Astrocyte of the spinal cord (primary cell): ENCODE results near the gene RBM19.

ENCODE experiments used
- DNase-seq: peaks from one replicate; pipeline ENCODE4 v3.0.0; 2011; ENCODE audit warnings: low read depth, low spot score
- H3K4me3 ChIP-seq: 2 replicates; pipeline ENCODE4 v1.5.1; 2011; ENCODE audit warnings: low read depth, mild to moderate bottlenecking, low read length, moderate library complexity
- in situ Hi-C: cut with HindIII; loops from 2 replicates; pipeline ENCODE4 v1.10.0; 2017; ENCODE audit warnings: low sequenced_read_pairs
- TF ChIP-seq, protein P1 (sequence below): IDR thresholded peaks from 2 replicates; pipeline ENCODE4 v1.5.1; 2012; ENCODE audit warnings: low read depth, mild to moderate bottlenecking, low read length, inconsistent platforms

Gene RBM19

DNA sequence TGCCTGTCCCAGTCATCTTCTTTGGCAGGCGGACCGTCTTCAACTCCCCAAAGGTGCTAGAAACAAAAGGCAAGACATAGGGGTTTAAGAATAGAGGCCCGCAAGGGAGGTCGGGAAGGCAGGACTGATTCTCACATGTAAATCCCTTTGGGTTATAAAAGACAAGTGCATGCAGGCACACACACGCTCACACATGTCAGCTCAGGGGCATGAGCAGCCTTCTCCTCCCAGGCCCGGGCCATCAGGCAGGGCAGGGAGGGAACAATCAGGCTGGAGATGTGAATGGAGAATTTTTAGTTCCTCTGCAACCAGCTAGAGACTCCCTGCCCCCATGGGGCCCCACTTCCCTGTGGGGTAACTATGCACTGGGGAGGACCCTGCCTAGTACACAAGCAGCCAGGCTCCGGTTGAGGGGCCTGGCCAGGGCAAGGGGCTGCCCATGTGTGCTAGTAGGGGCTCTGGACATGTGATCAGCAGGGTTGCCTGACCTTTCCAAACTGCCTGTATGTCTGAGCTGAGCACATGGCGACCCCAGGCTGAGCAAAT lies 107.2 kb downstream of the RBM19 start:
- no peak overlapping the region for H3K4me3 ChIP-seq
- DNase-seq: no peak
- TF ChIP-seq, protein P1, sequence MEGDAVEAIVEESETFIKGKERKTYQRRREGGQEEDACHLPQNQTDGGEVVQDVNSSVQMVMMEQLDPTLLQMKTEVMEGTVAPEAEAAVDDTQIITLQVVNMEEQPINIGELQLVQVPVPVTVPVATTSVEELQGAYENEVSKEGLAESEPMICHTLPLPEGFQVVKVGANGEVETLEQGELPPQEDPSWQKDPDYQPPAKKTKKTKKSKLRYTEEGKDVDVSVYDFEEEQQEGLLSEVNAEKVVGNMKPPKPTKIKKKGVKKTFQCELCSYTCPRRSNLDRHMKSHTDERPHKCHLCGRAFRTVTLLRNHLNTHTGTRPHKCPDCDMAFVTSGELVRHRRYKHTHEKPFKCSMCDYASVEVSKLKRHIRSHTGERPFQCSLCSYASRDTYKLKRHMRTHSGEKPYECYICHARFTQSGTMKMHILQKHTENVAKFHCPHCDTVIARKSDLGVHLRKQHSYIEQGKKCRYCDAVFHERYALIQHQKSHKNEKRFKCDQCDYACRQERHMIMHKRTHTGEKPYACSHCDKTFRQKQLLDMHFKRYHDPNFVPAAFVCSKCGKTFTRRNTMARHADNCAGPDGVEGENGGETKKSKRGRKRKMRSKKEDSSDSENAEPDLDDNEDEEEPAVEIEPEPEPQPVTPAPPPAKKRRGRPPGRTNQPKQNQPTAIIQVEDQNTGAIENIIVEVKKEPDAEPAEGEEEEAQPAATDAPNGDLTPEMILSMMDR: no peak
- in situ Hi-C loops: no loop called here

DNA sequence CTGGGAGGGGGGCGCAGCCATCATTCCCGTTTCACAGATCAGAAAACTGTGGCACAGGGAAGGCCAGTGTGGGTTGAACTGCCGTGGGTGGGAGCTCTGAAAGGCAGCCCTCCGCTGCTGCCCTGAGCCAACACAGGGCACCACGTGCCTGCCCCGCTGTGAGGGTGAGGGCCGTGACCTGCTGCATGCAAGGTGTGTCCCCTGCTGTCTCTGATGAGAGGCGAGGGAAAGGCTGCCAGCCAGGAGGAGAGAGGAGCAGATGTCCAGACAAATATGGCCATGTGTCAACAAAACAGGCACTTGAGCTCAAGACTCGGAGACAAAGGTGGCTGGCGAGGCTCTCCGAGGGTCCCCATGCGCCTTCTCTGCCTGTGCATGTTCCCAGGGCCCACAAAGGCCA lies 108.8 kb downstream of the RBM19 start:
- no peak overlapping the region for H3K4me3 ChIP-seq
- in situ Hi-C loops: no loop called here
- TF ChIP-seq, protein P1: no peak
- DNase-seq: no peak

DNA sequence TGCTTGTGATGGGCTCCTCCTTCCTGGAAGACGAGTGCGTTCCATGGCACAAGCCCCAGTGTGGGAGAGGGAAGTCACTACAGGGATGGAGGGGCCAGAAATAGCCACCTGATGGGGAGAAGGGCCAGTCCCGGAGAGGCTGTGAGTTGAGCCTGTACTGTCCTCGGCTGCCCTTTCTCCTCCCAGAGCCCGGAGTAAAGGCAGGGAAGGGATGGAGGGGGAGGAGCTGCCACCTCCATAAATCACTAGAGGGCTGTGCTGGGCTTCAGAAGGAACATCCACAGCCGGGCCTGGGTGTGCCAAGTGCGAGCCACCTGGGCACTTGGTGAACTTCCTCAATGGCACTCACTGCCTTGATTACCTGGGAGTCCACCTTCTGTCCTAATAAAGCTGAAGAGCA lies 110.1 kb downstream of the RBM19 start:
- TF ChIP-seq, protein P1: no peak
- DNase-seq: no peak
- in situ Hi-C loops: no loop called here
- no peak overlapping the region for H3K4me3 ChIP-seq

DNA sequence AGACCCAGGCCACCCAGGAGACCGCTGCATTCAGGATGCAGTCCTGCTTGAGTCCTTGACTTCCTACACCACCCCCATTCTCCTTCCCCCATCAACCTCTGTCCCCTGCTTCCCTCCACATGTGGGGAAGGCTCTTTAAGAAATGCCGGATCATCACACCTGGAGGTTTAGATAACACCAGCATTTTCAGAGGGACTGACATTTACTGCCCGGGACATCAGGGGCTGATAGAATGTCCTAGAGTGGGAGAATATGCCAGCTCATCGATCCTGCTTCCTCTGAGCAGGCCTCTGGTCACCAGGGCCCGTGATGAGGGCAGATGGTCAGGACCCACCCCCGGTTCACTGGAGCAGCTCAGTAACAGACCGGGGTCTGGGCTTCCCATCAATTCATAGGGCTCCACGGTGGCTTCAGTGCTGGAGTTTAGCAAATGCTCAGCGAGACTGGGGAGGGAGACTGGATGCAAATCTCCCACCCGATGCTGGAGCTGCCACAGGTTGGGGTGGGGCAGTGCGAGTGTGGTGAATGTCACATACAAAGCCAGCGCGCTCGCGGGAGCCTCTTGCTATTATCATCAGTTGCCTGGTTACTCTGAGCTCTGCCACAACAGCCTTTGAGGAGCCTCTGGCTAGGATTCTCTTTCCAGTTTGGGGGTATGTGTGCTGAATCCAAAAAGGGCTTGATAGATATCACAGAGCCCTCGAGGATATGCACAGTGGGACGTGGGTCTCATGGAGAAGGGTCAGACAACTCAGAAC lies 111.6 kb downstream of the RBM19 start:
- DNase-seq: no peak
- in situ Hi-C loops: no loop called here
- TF ChIP-seq, protein P1: no peak

DNA sequence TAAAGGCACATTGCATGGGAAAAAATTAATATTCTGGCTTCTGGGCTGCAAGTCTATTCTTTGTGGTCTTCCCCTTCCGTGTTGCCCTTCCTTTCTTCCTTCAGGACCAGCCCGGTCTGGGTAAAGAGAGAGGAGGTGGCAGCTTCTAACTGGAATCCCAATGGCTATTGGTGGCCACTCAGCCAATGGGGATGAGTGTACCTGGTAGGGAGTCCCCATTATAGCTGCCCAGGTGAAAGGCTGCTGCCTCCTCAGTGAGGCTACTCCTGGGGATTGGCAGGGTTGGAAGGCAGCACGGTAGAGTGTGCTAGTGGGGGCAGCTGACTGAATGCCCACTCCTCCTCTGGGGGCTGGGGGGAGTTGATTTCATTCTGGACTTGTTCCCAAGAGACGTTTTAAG lies 112.6 kb downstream of the RBM19 start:
- no peak overlapping the region for H3K4me3 ChIP-seq
- DNase-seq: no peak
- in situ Hi-C loops: no loop called here
- TF ChIP-seq, protein P1: no peak

More for the DNA sequence above, 111.6 kb downstream of the RBM19 start:
- H3K4me3 ChIP-seq: no peak overlapping the region

DNA sequence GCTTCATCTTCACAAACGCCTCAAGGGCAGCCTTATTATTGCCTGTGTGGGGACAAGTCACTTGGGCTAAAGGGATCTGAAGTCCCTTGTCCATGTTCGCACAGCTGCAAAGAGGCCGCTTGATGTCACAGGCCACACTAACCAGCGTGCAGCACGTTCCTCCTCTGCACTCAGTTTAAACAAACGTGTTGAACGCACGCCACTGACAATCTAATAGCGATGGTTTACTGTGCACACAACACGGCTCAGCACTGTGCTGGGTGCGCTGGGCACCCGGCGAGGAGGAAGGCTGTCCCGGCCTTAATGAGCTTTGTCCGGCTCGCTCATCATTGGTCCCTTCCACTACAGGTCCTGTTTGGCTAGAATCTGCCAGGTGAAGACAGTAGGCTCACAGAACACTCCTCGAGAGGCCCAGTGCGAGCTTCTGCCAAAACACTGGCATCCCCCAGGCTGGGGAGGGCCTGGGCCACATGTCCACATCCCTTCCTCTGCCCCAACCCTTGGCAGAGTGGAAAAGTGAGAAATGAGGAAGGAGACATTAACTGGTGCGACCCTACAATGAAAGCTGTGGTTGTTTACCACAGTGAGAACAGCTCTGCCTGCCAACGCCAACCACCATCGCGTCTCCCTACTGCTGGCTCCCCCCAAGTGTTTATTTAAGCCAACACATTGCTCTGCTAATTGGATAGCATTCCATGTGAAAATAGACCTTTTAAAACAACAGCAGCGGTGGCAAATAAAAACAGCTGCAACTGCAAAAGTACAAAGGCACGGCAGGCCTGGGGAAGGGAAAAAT lies 113.2 kb downstream of the RBM19 start:
- DNase-seq: no peak
- no peak overlapping the region for H3K4me3 ChIP-seq
- in situ Hi-C loops: no loop called here
- TF ChIP-seq, protein P1: no peak
